GM19324 (cell line): ENCODE results near the gene TUG1.

Experiments
- ATAC-seq: cut with Tn5 transposase; IDR thresholded peaks from one replicate; pipeline ENCODE4 v1.9.1; 2021; ENCODE audit warnings: mild to moderate bottlenecking, moderate library complexity; ENCODE audit not compliant: unreplicated experiment, low FRiP score

TUG1 gene

GRCh38 chr22:30968924-30969531 is at the start of gene TUG1:
TUG1 (plus strand) TSS chr22:30969265.
- peak; percentile 93 for ATAC-seq

GRCh38 chr22:30919973-30920372 is 49.1 kb upstream of the TUG1 start:
- no peak for ATAC-seq

GRCh38 chr22:30920407-30920806 is 48.7 kb upstream of the TUG1 start:
- ATAC-seq = no peak

- no peak for ATAC-seq
Observed at GRCh38 chr22:30921108-30921507, 48.0 kb upstream of the TUG1 start.

- ATAC-seq = no peak
Observed at GRCh38 chr22:30922151-30922611, 46.9 kb upstream of the TUG1 start.

GRCh38 chr22:30923168-30923900 is 45.7 kb upstream of the TUG1 start:
- no peak for ATAC-seq

GRCh38 chr22:30925667-30926066 is 43.4 kb upstream of the TUG1 start:
- ATAC-seq = no peak

- no peak for ATAC-seq
Observed at GRCh38 chr22:30926706-30927105, 42.4 kb upstream of the TUG1 start.

GRCh38 chr22:30927806-30928205 is 41.3 kb upstream of the TUG1 start:
- ATAC-seq = no peak

- no peak for ATAC-seq
Observed at GRCh38 chr22:30928401-30928800, 40.7 kb upstream of the TUG1 start.

GRCh38 chr22:30930228-30930627 is 38.8 kb upstream of the TUG1 start:
- no peak for ATAC-seq

GRCh38 chr22:30931541-30932300 is 37.3 kb upstream of the TUG1 start:
- no peak for ATAC-seq

GRCh38 chr22:30932661-30933060 is 36.4 kb upstream of the TUG1 start:
- ATAC-seq = no peak

- ATAC-seq = no peak
Observed at GRCh38 chr22:30933457-30933856, 35.6 kb upstream of the TUG1 start.

GRCh38 chr22:30934053-30934452 is 35.0 kb upstream of the TUG1 start:
- ATAC-seq = no peak

GRCh38 chr22:30940685-30941362 is 28.2 kb upstream of the TUG1 start:
- no peak for ATAC-seq

- no peak for ATAC-seq
Observed at GRCh38 chr22:30941363-30941740, 27.7 kb upstream of the TUG1 start.

- no peak for ATAC-seq
Observed at GRCh38 chr22:30943368-30943767, 25.7 kb upstream of the TUG1 start.

- no peak for ATAC-seq
Observed at GRCh38 chr22:30944986-30945385, 24.1 kb upstream of the TUG1 start.

- ATAC-seq = no peak
Observed at GRCh38 chr22:30945653-30946052, 23.4 kb upstream of the TUG1 start.

GRCh38 chr22:30946354-30946753 is 22.7 kb upstream of the TUG1 start:
- ATAC-seq = no peak
